K562 (cell line): ENCODE measurements around the gene CAPN10.

Experiments
- ATF3 ChIP-seq, 2 experiments: fragments of 450-650 bp in 1 of 2; sonication (generic) in 1 of 2; formaldehyde crosslinking in 1 of 2; IDR thresholded peaks in 1 of 2; conservative IDR thresholded peaks in 1 of 2; 2 replicates each; pipeline versions ENCODE4 v1.6.1 to v1.8.1; 2016 to 2023; ENCODE audit warnings: mild to moderate bottlenecking in 2 of 2, moderate library complexity in 2 of 2, inconsistent platforms in 1 of 2, missing genetic modification reagents in 1 of 2
- CTCF ChIP-seq, 3 experiments: IDR thresholded peaks in 2 of 3; conservative IDR thresholded peaks in 1 of 3; 2 replicates each; pipeline ENCODE4 v1.5.1; 2011 to 2012; ENCODE audit warnings: low read length in 3 of 3, mild to moderate bottlenecking in 3 of 3, control low read depth in 2 of 3, improper control_type of control experiment in 1 of 3, inconsistent platforms in 1 of 3, low read depth in 1 of 3, mixed read lengths in 1 of 3, moderate library complexity in 1 of 3; ENCODE audit not compliant: insufficient read depth in 2 of 3
- MAX ChIP-seq: sonication (generic); formaldehyde crosslinking; IDR thresholded peaks from 2 replicates; pipeline ENCODE4 v1.9.0; 2022; ENCODE audit warnings: mild to moderate bottlenecking, missing genetic modification reagents
- NCOA1 ChIP-seq: fragments of 450-650 bp; IDR thresholded peaks from 2 replicates; pipeline ENCODE4 v1.6.1; 2016; ENCODE audit warnings: low read depth
- POU5F1 ChIP-seq: fragments of 150-350 bp; IDR thresholded peaks from 2 replicates; pipeline ENCODE4 v1.6.1; 2014; ENCODE audit warnings: borderline replicate concordance, low read length, low read depth, mild to moderate bottlenecking; ENCODE audit not compliant: partially characterized antibody
- SMARCC2 ChIP-seq: fragments of 450-650 bp; IDR thresholded peaks from 2 replicates; pipeline ENCODE4 v1.6.1; 2017; ENCODE audit warnings: antibody characterized with exemption, moderate library complexity, mild to moderate bottlenecking, low read depth

- no peak for TF ChIP-seq CTCF (IDR thresholded peaks at IDR 0.05 in 2 of 3, conservative IDR thresholded peaks at IDR 0.05 in 1 of 3; ENCODE audit: insufficient read depth in 2 of 3, low read depth in 1 of 3, low read length in 3 of 3)
- no peak for TF ChIP-seq NCOA1
- TF ChIP-seq SMARCC2, result no peak
- TF ChIP-seq MAX (CRISPR knock-in tag), result no peak
- TF ChIP-seq ATF3 (IDR thresholded peaks at IDR 0.05), result no peak
- TF ChIP-seq ATF3 (CRISPR knock-in tag; conservative IDR thresholded peaks at IDR 0.05), result no peak
- no peak for TF ChIP-seq POU5F1
These were observed 43.1 kb downstream of the CAPN10 start for GRCh38 chr2:240629619-240629967.
